ENCODE results near the gene ZNF132. TPM values are rescaled to one million over a fixed set of nuclear protein-coding genes. Genes with fewer than 3 reads are reported as not detected.

Gene ZNF132
- total RNA-seq, 1 experiment from 2014 or later, result 2.6 TPM

- H3K27ac Mint-ChIP-seq, result no peak overlapping the region
- no peak overlapping the region for H3K4me3 Mint-ChIP-seq
- H3K27me3 Mint-ChIP-seq (ENCODE audit: low read depth), result no peaks in the 10 kb centered on the region; the same call in none of the 2 replicates
- POLR2A ChIA-PET, result interaction anchor here (0.6 kb wide), 1 partner anchor 46 kb away, joined by 6 read pairs; no protein-coding TSS in a partner anchor
- CTCF ChIA-PET, result no interaction called here
- no peaks in the 10 kb centered on the region for H3K36me3 Mint-ChIP-seq
- TF ChIP-seq ZNF263 (CRISPR knock-in tag; IDR thresholded peaks at IDR 0.05; ENCODE audit: low read depth) (no peak), PRDM15 (CRISPR knock-in tag; IDR thresholded peaks at IDR 0.05) (no peak), ZNF121 (CRISPR knock-in tag; IDR thresholded peaks at IDR 0.05) (no peak), ATF1 (CRISPR knock-in tag; IDR thresholded peaks at IDR 0.05) (no peak), NR3C1 (CRISPR knock-in tag; conservative IDR thresholded peaks at IDR 0.05; ENCODE audit: low read depth) (no peak), GRHL2 (CRISPR knock-in tag; IDR thresholded peaks at IDR 0.05; ENCODE audit: insufficient replicate concordance, severe bottlenecking) (no peak), RORB (CRISPR knock-in tag; IDR thresholded peaks at IDR 0.05) (no peak), ATF2 (CRISPR knock-in tag; IDR thresholded peaks at IDR 0.05; ENCODE audit: borderline replicate concordance, low read depth) (no peak), OVOL2 (CRISPR knock-in tag; IDR thresholded peaks at IDR 0.05; ENCODE audit: borderline replicate concordance) (no peak), ZBTB21 (CRISPR knock-in tag; IDR thresholded peaks at IDR 0.05; ENCODE audit: borderline replicate concordance) (no peak), CREM (CRISPR knock-in tag; IDR thresholded peaks at IDR 0.05) (no peak), NR2C2 (CRISPR knock-in tag; IDR thresholded peaks at IDR 0.05) (no peak), MLX (CRISPR knock-in tag; IDR thresholded peaks at IDR 0.05) (no peak), EMX1 (CRISPR knock-in tag; IDR thresholded peaks at IDR 0.05) (no peak), ESRRA (CRISPR knock-in tag; IDR thresholded peaks at IDR 0.05; ENCODE audit: borderline replicate concordance) (no peak), FOXP4 (CRISPR knock-in tag; IDR thresholded peaks at IDR 0.05) (no peak), NFYB (CRISPR knock-in tag; conservative IDR thresholded peaks at IDR 0.05; ENCODE audit: low read depth) (no peak), FOXK1 (CRISPR knock-in tag; IDR thresholded peaks at IDR 0.05) (no peak), MXD4 (CRISPR knock-in tag; IDR thresholded peaks at IDR 0.05; ENCODE audit: borderline replicate concordance) (no peak), TEAD4 (CRISPR knock-in tag; IDR thresholded peaks at IDR 0.05) (no peak)
- peaks cover 9% of the 10 kb centered on the region for H3K4me1 Mint-ChIP-seq
- H3K9me3 Mint-ChIP-seq, result no peaks in the 10 kb centered on the region
- DNase-seq (ENCODE audit: low spot score) (no peak), ATAC-seq (no peak)
Measured at GRCh38 chr19:58477871-58478270, 37.9 kb upstream of the ZNF132 start.
